Testis (tissue), 3 donors: ENCODE results near the gene PIP5K1C. TPM values are rescaled to one million over a fixed set of nuclear protein-coding genes. Genes with fewer than 3 reads are reported as not detected.

Source experiments
- DNase-seq: peaks from one replicate; pipeline ENCODE4 v3.0.0-alpha.2; 2019
- H3K27ac ChIP-seq, 2 donors: fragments of 200-600 bp; sonication (generic); one replicate each; pipeline ENCODE4 v1.5.1; 2019
- H3K27me3 ChIP-seq: fragments of 200-600 bp; sonication (generic); one replicate; pipeline ENCODE4 v1.5.1; 2019
- H3K36me3 ChIP-seq: fragments of 200-600 bp; sonication (generic); one replicate; pipeline ENCODE4 v1.5.1; 2017; ENCODE audit warnings: low read depth; ENCODE audit errors: missing control alignments
- H3K4me1 ChIP-seq: fragments of 200-600 bp; sonication (generic); one replicate; pipeline ENCODE4 v1.5.1; 2019
- H3K4me3 ChIP-seq, 2 donors: fragments of 200-600 bp; sonication (generic); one replicate each; pipeline ENCODE4 v1.5.1; 2017 to 2019
- H3K9me3 ChIP-seq: fragments of 200-600 bp; sonication (generic); one replicate; pipeline ENCODE4 v1.5.1; 2017
- CTCF ChIP-seq, 3 experiments: fragments of 450-650 bp in 2 of 3; fragments of 200-600 bp in 1 of 3; sonication (generic) in 1 of 3; IDR thresholded peaks; one replicate each; pipeline ENCODE4 v1.5.1; 2016 to 2019; ENCODE audit warnings: antibody characterized with exemption in 3 of 3, mild to moderate bottlenecking in 2 of 3, moderate library complexity in 1 of 3
- POLR2A ChIP-seq: fragments of 450-650 bp; IDR thresholded peaks from one replicate; pipeline ENCODE4 v1.6.1; 2017; ENCODE audit warnings: antibody characterized with exemption, mild to moderate bottlenecking, moderate library complexity
- WGBS, 2 donors: methylation state at CpG; one replicate each; pipeline ENCODE4 v1.1.5; 2018; 5-methylcytosine and 5-hydroxymethylcytosine counted together
- intact Hi-C: fragments of 100-400 bp; cut with DNase I; formaldehyde crosslinking; loops from one replicate; pipeline ENCODE4 v1.15.1; 2023; ENCODE audit warnings: low total_unique reads
- polyA plus RNA-seq: library from polyadenylated mRNA; stranded (reverse); fragments of 350-450 nt; fragmentation: Illumina TruSeq; extraction: RNeasy Lipid Tissue Mini Kit (QIAGEN cat#74804); gene quantifications from one replicate; pipeline ENCODE4 v1.2.3, GENCODE V29; 2014; ENCODE audit warnings: low read depth, low replicate concordance; ENCODE audit not compliant: insufficient read depth
- total RNA-seq, 2 donors: library from RNA; depleted of rRNA; stranded (reverse); fragments of >200 nt; gene quantifications; one replicate each; pipeline ENCODE4 v1.2.3, GENCODE V29; 2016

Gene PIP5K1C
- total and polyA plus RNA-seq, 3 donors from 2014 or later = 80.2 to 99.1 (median 87.0) TPM

GRCh38 chr19:3612330-3612729, 87.9 kb downstream of the PIP5K1C start:
- 50 to 83% methylated on average over 23 to 30 of the region's 33 CpGs for WGBS, 2 donors
- no peaks in the 10 kb centered on the region for H3K36me3 ChIP-seq

GRCh38 chr19:3611841-3612240, 88.4 kb downstream of the PIP5K1C start:
- Histone ChIP-seq H3K36me3 (no peaks in the 10 kb centered on the region), H3K27ac (no peak overlapping the region), H3K4me3 (no peak overlapping the region), H3K4me1 (peaks cover 30% of the 10 kb centered on the region), H3K27me3 (no peaks in the 10 kb centered on the region), H3K9me3 (no peaks in the 10 kb centered on the region)
- 69 to 90% methylated on average over 18 to 36 of the region's 36 CpGs for WGBS, 2 donors
- no peak for DNase-seq
- TF ChIP-seq CTCF (IDR thresholded peaks at IDR 0.05) = no peak
- no peak for TF ChIP-seq POLR2A
- intact Hi-C loops = loop anchor here (10.0 kb wide), 1 partner anchor 57 kb away; the partner anchor contains the start of gene MFSD12

More at GRCh38 chr19:3612330-3612729, 87.9 kb downstream of the PIP5K1C start:
- no peaks in the 10 kb centered on the region for H3K9me3 ChIP-seq
- H3K4me1 ChIP-seq = peaks cover 25% of the 10 kb centered on the region
- TF ChIP-seq CTCF (IDR thresholded peaks at IDR 0.05) (no peak), POLR2A (no peak)
- H3K27me3 ChIP-seq = no peaks in the 10 kb centered on the region
- DNase-seq = no peak
- H3K27ac ChIP-seq = no peak overlapping the region
- H3K4me3 ChIP-seq = no peak overlapping the region
- intact Hi-C loops = loop anchor here (10.0 kb wide), 1 partner anchor 58 kb away; the partner anchor contains the start of gene MFSD12

GRCh38 chr19:3610745-3611717, 89.2 kb downstream of the PIP5K1C start:
- WGBS, 2 donors = 75 to 83% methylated on average over 9 to 41 of the region's 41 CpGs
- Histone ChIP-seq H3K27ac (peak overlapping the region; percentile 40 to 58), H3K9me3 (no peaks in the 10 kb centered on the region), H3K27me3 (no peaks in the 10 kb centered on the region), H3K4me1 (peaks cover 33% of the 10 kb centered on the region), H3K36me3 (no peaks in the 10 kb centered on the region), H3K4me3 (no peak overlapping the region)
- intact Hi-C loops = loop anchor here (10.0 kb wide), 1 partner anchor 56 kb away; the partner anchor contains the start of gene MFSD12
- TF ChIP-seq POLR2A (no peak), CTCF (IDR thresholded peaks at IDR 0.05) (no peak)
- no peak for DNase-seq

- WGBS, 2 donors = 55 to 73% methylated on average over 11 to 24 of the region's 24 CpGs
- H3K4me3 ChIP-seq = no peak overlapping the region
- intact Hi-C loops = loop anchor here (10.0 kb wide), 1 partner anchor 55 kb away; the partner anchor contains the start of gene MFSD12
- no peaks in the 10 kb centered on the region for H3K9me3 ChIP-seq
- H3K36me3 ChIP-seq = no peaks in the 10 kb centered on the region
- H3K27me3 ChIP-seq = no peaks in the 10 kb centered on the region
- DNase-seq = no peak
- peak overlapping the region; percentile 40 to 58 for H3K27ac ChIP-seq
- peaks cover 34% of the 10 kb centered on the region for H3K4me1 ChIP-seq
- no peak for TF ChIP-seq CTCF (IDR thresholded peaks at IDR 0.05)
- TF ChIP-seq POLR2A = no peak
These were observed 90.2 kb downstream of the PIP5K1C start for GRCh38 chr19:3609779-3610719.
